ENCODE results near the gene SLC13A2. TPM values are rescaled to one million over a fixed set of nuclear protein-coding genes. Genes with fewer than 3 reads are reported as not detected.

Gene SLC13A2
- total RNA-seq, 4 donors from 2014 or later = not detected

DNA sequence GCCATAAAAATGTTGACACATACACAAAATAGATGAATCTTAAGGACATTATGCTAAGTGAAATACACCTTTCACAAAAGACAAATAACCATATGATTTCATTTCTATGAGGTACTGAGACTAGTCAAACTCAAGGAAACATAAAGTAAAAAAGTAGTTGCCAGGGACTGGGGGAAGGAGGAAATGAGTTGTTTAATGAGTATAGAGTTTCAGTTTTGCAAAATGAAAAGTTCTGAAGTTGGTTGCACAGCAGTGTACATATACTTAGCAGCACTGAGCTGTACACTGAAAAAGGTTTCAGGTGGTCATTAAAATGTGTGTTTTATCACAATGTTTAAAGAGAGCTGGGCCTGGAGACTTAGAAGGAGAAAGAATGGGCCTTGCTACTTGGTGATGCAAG, 4.7 kb upstream of the SLC13A2 start:
- H3K4me1 ChIP-seq = no peaks in the 10 kb centered on the region
- intact Hi-C loops (cut with DNase I) = no loop called here
- no peak for TF ChIP-seq POLR2A (IDR thresholded peaks at IDR 0.05)
- H3K36me3 ChIP-seq = no peaks in the 10 kb centered on the region
- no peaks in the 10 kb centered on the region for H3K27me3 ChIP-seq
- no peak overlapping the region for H3K4me3 ChIP-seq (replicated peaks in 1 of 3)
- no peaks in the 10 kb centered on the region for H3K9me3 ChIP-seq
- no peak overlapping the region for H3K27ac ChIP-seq
- no peak for DNase-seq

DNA sequence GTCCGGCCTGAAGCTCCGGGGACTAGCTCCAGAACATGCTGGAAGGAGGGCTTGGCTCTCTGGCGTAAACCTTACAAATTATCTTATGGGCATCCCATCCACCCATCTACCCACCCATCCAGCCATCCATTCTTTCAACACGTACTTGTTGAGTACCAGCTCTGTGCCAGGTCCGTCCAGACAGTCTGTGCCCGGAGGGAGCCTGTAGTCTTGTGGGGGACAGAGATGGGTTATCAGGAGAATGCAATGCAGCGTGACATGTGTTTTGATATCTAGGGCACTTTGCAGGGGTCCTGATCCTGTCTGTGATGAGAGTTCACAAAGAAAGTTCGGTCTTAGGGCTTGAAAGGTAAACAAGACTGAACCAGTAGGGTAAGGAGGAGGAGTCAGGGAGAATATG, 4.1 kb upstream of the SLC13A2 start:
- WGBS, 2 donors = 67 to 71% methylated on average over 8 of the region's 8 CpGs
- Histone ChIP-seq H3K4me1 (no peaks in the 10 kb centered on the region), H3K27me3 (no peaks in the 10 kb centered on the region), H3K36me3 (no peaks in the 10 kb centered on the region), H3K27ac (no peak overlapping the region), H3K9me3 (no peaks in the 10 kb centered on the region), H3K4me3 (replicated peaks in 1 of 3) (no peak overlapping the region)
- DNase-seq = no peak
- TF ChIP-seq CTCF (IDR thresholded peaks at IDR 0.05) (no peak), POLR2A (IDR thresholded peaks at IDR 0.05) (no peak)
- intact Hi-C loops (cut with DNase I) = no loop called here

GRCh38 chr17:28470266-28470913, 3.1 kb upstream of the SLC13A2 start:
- no peaks in the 10 kb centered on the region for H3K9me3 ChIP-seq
- WGBS, 2 donors = 83 to 90% methylated on average over 7 of the region's 7 CpGs
- DNase-seq = no peak
- no peaks in the 10 kb centered on the region for H3K36me3 ChIP-seq
- no peaks in the 10 kb centered on the region for H3K27me3 ChIP-seq
- H3K4me1 ChIP-seq = no peaks in the 10 kb centered on the region
- no peak overlapping the region for H3K27ac ChIP-seq
- TF ChIP-seq CTCF (IDR thresholded peaks at IDR 0.05) (no peak), POLR2A (IDR thresholded peaks at IDR 0.05) (no peak)
- intact Hi-C loops (cut with DNase I) = no loop called here
- H3K4me3 ChIP-seq (replicated peaks in 1 of 3) = no peak overlapping the region

- no peak for TF ChIP-seq POLR2A (IDR thresholded peaks at IDR 0.05)
- no peak for TF ChIP-seq CTCF (IDR thresholded peaks at IDR 0.05)
- WGBS, 2 donors = 81 to 85% methylated on average over 3 of the region's 3 CpGs
- H3K9me3 ChIP-seq = no peaks in the 10 kb centered on the region
- H3K27me3 ChIP-seq = no peaks in the 10 kb centered on the region
- no peak overlapping the region for H3K27ac ChIP-seq
- H3K36me3 ChIP-seq = no peaks in the 10 kb centered on the region
- DNase-seq = no peak
- intact Hi-C loops (cut with DNase I) = no loop called here
- H3K4me1 ChIP-seq = no peaks in the 10 kb centered on the region
- no peak overlapping the region for H3K4me3 ChIP-seq (replicated peaks in 1 of 3)
These were observed 2.5 kb upstream of the SLC13A2 start for GRCh38 chr17:28470914-28471366.

GRCh38 chr17:28471531-28472342, 1.7 kb upstream of the SLC13A2 start:
- no peak for TF ChIP-seq POLR2A (IDR thresholded peaks at IDR 0.05)
- TF ChIP-seq CTCF (IDR thresholded peaks at IDR 0.05) = no peak
- DNase-seq = no peak

More at GRCh38 chr17:28471531-28472342, 1.7 kb upstream of the SLC13A2 start:
- no peak overlapping the region for H3K4me3 ChIP-seq (replicated peaks in 1 of 3)
- H3K4me1 ChIP-seq = no peaks in the 10 kb centered on the region
- H3K27me3 ChIP-seq = no peaks in the 10 kb centered on the region
- WGBS, 2 donors = 77 to 83% methylated on average over 14 to 15 of the region's 15 CpGs
- H3K27ac ChIP-seq = no peak overlapping the region
- intact Hi-C loops (cut with DNase I) = no loop called here
- H3K9me3 ChIP-seq = no peaks in the 10 kb centered on the region
- no peaks in the 10 kb centered on the region for H3K36me3 ChIP-seq
